Keratinocyte (primary cell): Measurements from ENCODE around the gene P2RY8. TPM values are rescaled to one million over a fixed set of nuclear protein-coding genes. Genes with fewer than 3 reads are reported as not detected.

Source experiments
- DNase-seq: peaks from one replicate; pipeline ENCODE4 v3.0.0-alpha.2; 2011; ENCODE audit warnings: low read depth, missing footprints, low spot score
- FAIRE-seq: peaks from 2 replicates; lab custom pipeline; 2011; peaks lifted over from hg19 to GRCh38; lab: Jason Lieb, UNC
- H2AFZ ChIP-seq: 2 replicates; pipeline ENCODE4 v1.6.0; 2012; ENCODE audit warnings: low read length, control low read depth, inconsistent platforms; ENCODE audit not compliant: control insufficient read depth
- H3K27ac ChIP-seq: 2 replicates; pipeline ENCODE4 v1.5.1; 2011; ENCODE audit warnings: low read length; ENCODE audit not compliant: control insufficient read depth, insufficient read depth
- H3K27me3 ChIP-seq: 3 replicates; pipeline ENCODE4 v1.6.0; 2011; ENCODE audit warnings: low read length; ENCODE audit not compliant: control insufficient read depth, insufficient read depth; ENCODE audit errors: extremely low read depth
- H3K36me3 ChIP-seq, 2 experiments: 2 replicates in 1 of 2; 3 replicates in 1 of 2; pipeline ENCODE4 v1.5.1; 2011; ENCODE audit warnings: low read length in 2 of 2, mild to moderate bottlenecking in 1 of 2; ENCODE audit not compliant: control insufficient read depth in 2 of 2, insufficient read depth in 2 of 2; ENCODE audit errors: extremely low read depth in 1 of 2
- H3K4me1 ChIP-seq: 3 replicates; pipeline ENCODE4 v1.5.1; 2011; ENCODE audit warnings: low read length; ENCODE audit not compliant: control insufficient read depth, insufficient read depth; ENCODE audit errors: extremely low read depth
- H3K4me2 ChIP-seq: 3 replicates; pipeline ENCODE4 v1.6.0; 2011; ENCODE audit warnings: low read depth, low read length; ENCODE audit not compliant: control insufficient read depth, insufficient read depth; ENCODE audit errors: extremely low read depth
- H3K4me3 ChIP-seq, 3 experiments: fragments of 200-600 bp in 1 of 3; sonication (generic) in 1 of 3; 2 replicates in 2 of 3; 3 replicates in 1 of 3; pipeline ENCODE4 v1.5.1; 2011 to 2016; ENCODE audit warnings: low read length in 3 of 3, mild to moderate bottlenecking in 3 of 3, control low read depth in 2 of 3, inconsistent platforms in 1 of 3, low read depth in 1 of 3, mixed read lengths in 1 of 3, mixed run types in 1 of 3, moderate library complexity in 1 of 3; ENCODE audit not compliant: control insufficient read depth in 2 of 3, insufficient read depth in 2 of 3; ENCODE audit errors: extremely low read depth in 1 of 3
- H3K79me2 ChIP-seq: 2 replicates; pipeline ENCODE4 v1.6.0; 2012; ENCODE audit warnings: low read length; ENCODE audit not compliant: control insufficient read depth, insufficient read depth
- H3K9ac ChIP-seq: 3 replicates; pipeline ENCODE4 v1.6.0; 2011; ENCODE audit warnings: low read length; ENCODE audit not compliant: control insufficient read depth, insufficient read depth; ENCODE audit errors: extremely low read depth
- H3K9me1 ChIP-seq: 3 replicates; pipeline ENCODE4 v1.6.0; 2011; ENCODE audit warnings: low read length; ENCODE audit not compliant: control insufficient read depth, insufficient read depth; ENCODE audit errors: extremely low read depth
- H3K9me3 ChIP-seq: 2 replicates; pipeline ENCODE4 v1.5.1; 2012; ENCODE audit warnings: low read depth, low read length; ENCODE audit not compliant: control insufficient read depth
- H4K20me1 ChIP-seq: 3 replicates; pipeline ENCODE4 v1.6.0; 2011; ENCODE audit warnings: low read length; ENCODE audit not compliant: control insufficient read depth, insufficient read depth; ENCODE audit errors: extremely low read depth
- EZH2 ChIP-seq: IDR thresholded peaks from one replicate; pipeline ENCODE4 v1.6.1; 2012; ENCODE audit warnings: inconsistent platforms, mild to moderate bottlenecking, low read length, moderate library complexity
- dilution Hi-C: fragments of 300-500 bp; cut with MboI; formaldehyde crosslinking; loops from one replicate; pipeline ENCODE4 v1.7.0; 2020; ENCODE audit warnings: low sequenced_read_pairs; ENCODE audit not compliant: extremely low pct_ligation_motif_present
- polyA plus RNA-seq, 5 experiments: library from polyadenylated mRNA; depleted of rRNA in 3 of 5; stranded (reverse) in 3 of 5; stranded (forward) in 1 of 5; unstranded in 1 of 5; fragments of >200 nt; gene quantifications; 1 replicate in 1 of 5; 2 replicates in 3 of 5; 3 replicates in 1 of 5; pipeline versions ENCODE4 v1.2.1 to v1.2.3, GENCODE V29; 2011 to 2012; ENCODE audit warnings: missing spikeins in 2 of 5, low read depth in 1 of 5, low replicate concordance in 1 of 5
- TF ChIP-seq, protein P1 (sequence below), 3 experiments: IDR thresholded peaks in 1 of 3; conservative IDR thresholded peaks in 1 of 3; optimal IDR thresholded peaks in 1 of 3; 2 replicates in 2 of 3; 3 replicates in 1 of 3; pipeline versions ENCODE3 to v1.5.1; 2011; ENCODE audit warnings: low read length in 3 of 3, mild to moderate bottlenecking in 3 of 3, moderate library complexity in 2 of 3, control low read depth in 1 of 3, inconsistent platforms in 1 of 3; ENCODE audit not compliant: insufficient read depth in 2 of 3; ENCODE audit errors: extremely low read depth in 1 of 3

P2RY8 gene
- polyA plus RNA-seq, 1 donor (not counting 4 experiments of a cell fraction or from before 2014, with no cell fraction given), result not detected

DNA sequence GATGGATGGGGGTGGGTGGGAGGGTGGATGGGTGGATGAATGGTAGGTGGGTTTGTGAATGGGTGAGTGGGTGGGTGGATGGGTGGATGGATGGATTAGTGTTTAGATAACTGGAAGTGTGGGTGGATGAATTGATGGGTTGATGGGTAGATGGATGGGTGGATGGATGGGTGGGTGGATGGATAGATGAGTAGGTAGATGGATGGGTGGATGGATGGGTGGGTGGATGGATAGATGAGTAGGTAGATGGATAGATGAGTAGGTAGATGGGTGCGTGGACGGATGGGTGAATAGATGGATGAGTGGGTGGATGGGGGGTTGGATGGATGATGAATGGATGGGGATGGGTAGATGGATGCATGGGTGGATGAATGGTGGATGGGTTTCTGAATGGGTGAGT is 64.0 kb downstream of the P2RY8 start:
- dilution Hi-C loops, result no loop called here

DNA sequence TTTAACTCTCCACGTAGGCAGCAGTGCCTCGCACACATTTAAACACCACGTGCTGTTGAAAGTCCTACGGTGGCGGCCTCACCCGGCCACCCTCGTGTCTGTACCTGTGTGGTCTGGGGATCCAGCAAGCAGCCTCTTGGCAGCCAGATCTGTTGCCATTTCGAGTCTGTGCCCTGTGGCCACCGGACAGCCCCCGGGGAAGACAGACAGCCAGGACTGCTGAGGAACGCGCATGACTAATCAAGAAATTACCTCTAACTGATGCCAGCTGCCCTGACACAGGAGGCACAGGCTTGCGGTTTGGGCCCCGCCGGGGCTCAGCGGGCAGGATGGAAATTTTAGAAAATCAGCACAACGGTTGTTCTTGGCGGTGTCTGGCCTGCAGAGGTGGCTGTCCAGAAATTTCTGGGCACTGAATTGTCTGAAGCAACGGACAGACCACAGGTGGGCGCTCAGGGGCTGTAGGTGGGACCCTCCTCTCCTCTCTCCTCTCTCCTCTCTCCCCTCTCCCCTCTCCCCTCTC is 68.7 kb downstream of the P2RY8 start:
- H3K27ac ChIP-seq, result no peak overlapping the region
- H3K9me1 ChIP-seq, result no peaks in the 10 kb centered on the region
- DNase-seq, result no peak
- no peak overlapping the region for H3K9ac ChIP-seq
- no peaks in the 10 kb centered on the region for H3K4me1 ChIP-seq
- TF ChIP-seq EZH2, result no peak
- TF ChIP-seq, protein P1, sequence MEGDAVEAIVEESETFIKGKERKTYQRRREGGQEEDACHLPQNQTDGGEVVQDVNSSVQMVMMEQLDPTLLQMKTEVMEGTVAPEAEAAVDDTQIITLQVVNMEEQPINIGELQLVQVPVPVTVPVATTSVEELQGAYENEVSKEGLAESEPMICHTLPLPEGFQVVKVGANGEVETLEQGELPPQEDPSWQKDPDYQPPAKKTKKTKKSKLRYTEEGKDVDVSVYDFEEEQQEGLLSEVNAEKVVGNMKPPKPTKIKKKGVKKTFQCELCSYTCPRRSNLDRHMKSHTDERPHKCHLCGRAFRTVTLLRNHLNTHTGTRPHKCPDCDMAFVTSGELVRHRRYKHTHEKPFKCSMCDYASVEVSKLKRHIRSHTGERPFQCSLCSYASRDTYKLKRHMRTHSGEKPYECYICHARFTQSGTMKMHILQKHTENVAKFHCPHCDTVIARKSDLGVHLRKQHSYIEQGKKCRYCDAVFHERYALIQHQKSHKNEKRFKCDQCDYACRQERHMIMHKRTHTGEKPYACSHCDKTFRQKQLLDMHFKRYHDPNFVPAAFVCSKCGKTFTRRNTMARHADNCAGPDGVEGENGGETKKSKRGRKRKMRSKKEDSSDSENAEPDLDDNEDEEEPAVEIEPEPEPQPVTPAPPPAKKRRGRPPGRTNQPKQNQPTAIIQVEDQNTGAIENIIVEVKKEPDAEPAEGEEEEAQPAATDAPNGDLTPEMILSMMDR (optimal IDR thresholded peaks at IDR 0.05 in 1 of 3, IDR thresholded peaks at IDR 0.05 in 1 of 3, conservative IDR thresholded peaks at IDR 0.05 in 1 of 3; ENCODE audit: extremely low read depth in 1 of 3, insufficient read depth in 2 of 3, low read length in 3 of 3), result no peak
- no peak overlapping the region for H3K4me2 ChIP-seq
- H3K4me3 ChIP-seq, result no peak overlapping the region
- no peaks in the 10 kb centered on the region for H3K36me3 ChIP-seq
- dilution Hi-C loops, result no loop called here
- H4K20me1 ChIP-seq, result no peaks in the 10 kb centered on the region
- H3K9me3 ChIP-seq, result no peaks in the 10 kb centered on the region
- peaks cover 24% of the 10 kb centered on the region for H3K27me3 ChIP-seq
- no peak overlapping the region for H2AFZ ChIP-seq
- H3K79me2 ChIP-seq, result no peaks in the 10 kb centered on the region
- no peak for FAIRE-seq

More for the DNA sequence above, 64.0 kb downstream of the P2RY8 start:
- H3K9ac ChIP-seq, result no peak overlapping the region
- no peaks in the 10 kb centered on the region for H3K9me1 ChIP-seq
- no peaks in the 10 kb centered on the region for H3K27me3 ChIP-seq
- no peaks in the 10 kb centered on the region for H3K4me1 ChIP-seq
- no peak overlapping the region for H3K27ac ChIP-seq
- no peak overlapping the region for H3K4me3 ChIP-seq
- H3K9me3 ChIP-seq, result no peaks in the 10 kb centered on the region
- H3K36me3 ChIP-seq, result no peaks in the 10 kb centered on the region
- no peaks in the 10 kb centered on the region for H4K20me1 ChIP-seq
- TF ChIP-seq, protein P1 (optimal IDR thresholded peaks at IDR 0.05 in 1 of 3, IDR thresholded peaks at IDR 0.05 in 1 of 3, conservative IDR thresholded peaks at IDR 0.05 in 1 of 3; ENCODE audit: extremely low read depth in 1 of 3, insufficient read depth in 2 of 3, low read length in 3 of 3), result no peak
- no peak for TF ChIP-seq EZH2
- H2AFZ ChIP-seq, result no peak overlapping the region
- no peak for FAIRE-seq
- no peak for DNase-seq
- no peaks in the 10 kb centered on the region for H3K79me2 ChIP-seq
- no peak overlapping the region for H3K4me2 ChIP-seq
